ENCODE measurements around the gene CAPNS1.

- TF ChIP-seq CTCF (IDR thresholded peaks at IDR 0.05) (no peak), POLR2A (IDR thresholded peaks at IDR 0.05) (no peak)
Measured at GRCh38 chr19:36140304-36141038, 605 bp downstream of the CAPNS1 start.
